Measurements from ENCODE around the gene RGS7BP.

The RGS7BP gene

DNA sequence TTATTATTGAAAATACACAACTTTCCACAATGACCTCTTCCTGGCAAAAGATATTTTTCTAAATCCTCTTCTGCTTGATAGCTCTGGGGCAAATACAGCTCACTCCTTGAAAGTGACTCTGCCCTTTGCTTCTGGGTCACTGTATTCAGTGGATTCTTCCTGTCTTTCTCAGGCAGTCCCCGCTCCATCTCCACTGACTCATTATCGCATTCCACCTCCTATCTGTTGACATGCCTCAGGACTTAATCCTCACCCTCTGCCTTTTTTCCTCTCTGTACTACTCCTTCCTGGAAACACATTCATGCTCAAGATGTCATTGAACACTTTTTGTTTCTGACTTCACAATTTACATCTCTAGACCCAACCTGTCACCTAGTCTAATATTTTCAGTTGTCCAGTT, 8.4 kb upstream of the RGS7BP start:
- no peak for DNase-seq (ENCODE audit: low read depth)
- TF ChIP-seq, protein P1, sequence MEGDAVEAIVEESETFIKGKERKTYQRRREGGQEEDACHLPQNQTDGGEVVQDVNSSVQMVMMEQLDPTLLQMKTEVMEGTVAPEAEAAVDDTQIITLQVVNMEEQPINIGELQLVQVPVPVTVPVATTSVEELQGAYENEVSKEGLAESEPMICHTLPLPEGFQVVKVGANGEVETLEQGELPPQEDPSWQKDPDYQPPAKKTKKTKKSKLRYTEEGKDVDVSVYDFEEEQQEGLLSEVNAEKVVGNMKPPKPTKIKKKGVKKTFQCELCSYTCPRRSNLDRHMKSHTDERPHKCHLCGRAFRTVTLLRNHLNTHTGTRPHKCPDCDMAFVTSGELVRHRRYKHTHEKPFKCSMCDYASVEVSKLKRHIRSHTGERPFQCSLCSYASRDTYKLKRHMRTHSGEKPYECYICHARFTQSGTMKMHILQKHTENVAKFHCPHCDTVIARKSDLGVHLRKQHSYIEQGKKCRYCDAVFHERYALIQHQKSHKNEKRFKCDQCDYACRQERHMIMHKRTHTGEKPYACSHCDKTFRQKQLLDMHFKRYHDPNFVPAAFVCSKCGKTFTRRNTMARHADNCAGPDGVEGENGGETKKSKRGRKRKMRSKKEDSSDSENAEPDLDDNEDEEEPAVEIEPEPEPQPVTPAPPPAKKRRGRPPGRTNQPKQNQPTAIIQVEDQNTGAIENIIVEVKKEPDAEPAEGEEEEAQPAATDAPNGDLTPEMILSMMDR (IDR thresholded peaks at IDR 0.05; ENCODE audit: low read depth, low read length, missing control alignments) = no peak
- no peak overlapping the region for H3K4me3 ChIP-seq (ENCODE audit: low read depth, low read length)

DNA sequence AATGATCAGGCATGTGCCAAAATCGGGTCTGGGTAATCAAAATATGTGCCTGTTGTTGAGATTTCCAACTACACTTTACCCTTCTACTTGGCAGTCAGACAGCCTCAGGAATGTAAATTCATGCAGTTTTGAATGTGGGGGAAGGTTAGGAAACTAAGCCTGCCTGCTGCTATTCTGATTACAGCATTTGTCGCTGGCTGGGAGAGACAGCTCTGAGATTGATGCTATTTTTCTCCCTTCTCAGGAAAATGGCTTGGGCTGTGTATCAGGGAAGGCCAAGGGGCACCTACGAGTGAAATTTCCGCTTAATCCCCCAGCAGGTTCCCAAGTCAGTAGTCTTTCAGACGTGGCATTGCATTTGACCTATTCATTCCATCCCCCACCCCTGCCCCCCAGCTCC, 3.6 kb upstream of the RGS7BP start:
- TF ChIP-seq, protein P1 (IDR thresholded peaks at IDR 0.05; ENCODE audit: low read depth, low read length, missing control alignments) = no peak
- no peak overlapping the region for H3K4me3 ChIP-seq (ENCODE audit: low read depth, low read length)
- DNase-seq (ENCODE audit: low read depth) = no peak

DNA sequence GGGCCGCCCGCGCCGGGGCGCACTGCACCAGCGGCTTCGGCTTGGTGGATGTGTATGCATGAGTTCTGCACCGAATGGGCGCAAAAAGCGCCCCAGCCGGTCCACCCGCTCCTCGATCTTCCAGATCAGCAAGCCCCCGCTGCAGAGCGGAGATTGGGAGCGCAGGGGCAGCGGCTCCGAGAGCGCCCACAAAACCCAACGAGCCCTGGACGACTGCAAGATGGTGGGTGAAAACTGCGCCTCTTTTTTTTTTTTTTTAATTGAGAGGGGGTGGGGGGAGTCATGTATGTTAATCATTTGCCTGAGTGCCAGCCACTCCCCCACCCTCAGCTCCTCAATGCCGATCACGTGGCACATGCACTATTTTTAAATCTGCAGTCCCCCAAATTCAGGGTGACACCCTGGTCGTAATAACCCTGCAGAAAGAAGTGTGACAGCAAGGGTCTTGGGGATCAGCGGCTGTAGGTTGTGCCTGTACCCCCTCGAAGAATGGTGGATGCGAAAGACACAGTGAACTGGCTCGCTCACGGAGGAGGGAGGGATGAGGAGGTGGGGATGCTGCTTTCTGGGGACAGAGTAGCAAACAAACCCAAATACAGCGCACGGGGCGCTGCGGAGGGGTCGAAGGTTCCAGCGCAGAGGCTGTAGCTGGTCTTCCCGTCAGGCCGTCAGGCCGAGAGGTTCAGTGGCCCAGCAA, 900 bp downstream of the RGS7BP start:
- TF ChIP-seq, protein P1 (IDR thresholded peaks at IDR 0.05; ENCODE audit: low read depth, low read length, missing control alignments) = no peak
- no peak overlapping the region for H3K4me3 ChIP-seq (ENCODE audit: low read depth, low read length)
- DNase-seq (ENCODE audit: low read depth) = no peak

DNA sequence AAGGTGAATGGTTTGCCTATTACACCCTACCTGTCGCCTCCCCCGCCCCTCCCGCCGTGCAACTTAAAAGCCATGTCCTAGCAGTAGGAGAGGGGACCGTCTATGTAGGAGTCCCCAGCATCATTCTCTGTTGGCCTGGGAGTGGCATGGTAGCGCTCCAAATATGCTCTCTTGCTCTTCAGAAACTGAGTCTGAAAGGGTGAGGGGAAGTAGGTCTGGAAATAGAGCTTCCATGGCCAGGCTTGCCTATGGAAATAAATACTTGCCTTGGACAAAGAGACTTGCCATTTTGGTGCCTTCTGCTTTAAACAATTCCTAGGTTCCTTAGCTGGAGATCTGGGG, 1.4 kb downstream of the RGS7BP start:
- H3K4me3 ChIP-seq (ENCODE audit: low read depth, low read length) = no peak overlapping the region
- no peak for DNase-seq (ENCODE audit: low read depth)
- TF ChIP-seq, protein P1 (IDR thresholded peaks at IDR 0.05; ENCODE audit: low read depth, low read length, missing control alignments) = no peak

DNA sequence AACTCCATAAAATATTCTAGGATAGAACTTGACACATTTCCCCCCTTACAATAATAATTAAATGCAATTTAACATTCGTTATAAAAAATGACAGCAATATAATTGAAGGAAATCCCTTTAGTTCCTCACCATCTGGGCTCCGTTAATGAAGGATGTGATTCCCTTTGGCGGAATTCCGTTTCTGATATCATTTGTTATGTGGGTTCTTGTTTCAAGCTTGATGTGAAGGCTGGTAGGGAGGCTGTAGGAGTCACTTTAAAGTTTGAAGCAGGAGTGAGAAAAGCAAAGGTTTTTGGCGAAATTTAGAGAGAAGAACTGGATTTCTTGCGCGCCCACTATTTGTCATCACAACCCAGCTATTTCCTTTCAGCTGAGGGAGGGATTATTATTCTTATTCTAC, 4.0 kb downstream of the RGS7BP start:
- TF ChIP-seq, protein P1 (IDR thresholded peaks at IDR 0.05; ENCODE audit: low read depth, low read length, missing control alignments) = no peak
- DNase-seq (ENCODE audit: low read depth) = no peak
- no peak overlapping the region for H3K4me3 ChIP-seq (ENCODE audit: low read depth, low read length)

DNA sequence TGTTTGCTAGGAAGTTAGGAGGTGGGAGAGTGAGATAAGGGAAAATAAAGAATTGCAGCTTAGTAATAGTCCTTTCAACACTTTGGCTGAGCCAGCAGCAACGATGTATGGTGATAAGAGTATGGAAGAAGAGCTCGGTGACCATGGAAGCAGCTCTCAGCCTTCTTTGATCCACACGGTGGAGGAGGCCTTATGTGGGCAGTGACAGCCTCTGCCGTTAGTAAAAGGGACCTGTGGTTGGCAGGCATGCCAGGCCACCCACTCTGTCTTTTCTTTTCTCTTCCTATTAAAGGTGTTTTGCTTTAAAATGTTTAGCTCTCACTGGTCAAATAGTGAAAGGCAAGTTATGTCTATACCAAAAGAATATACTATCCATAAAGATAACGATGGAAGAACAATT, 7.7 kb downstream of the RGS7BP start:
- no peak overlapping the region for H3K4me3 ChIP-seq (ENCODE audit: low read depth, low read length)
- DNase-seq (ENCODE audit: low read depth) = no peak
- TF ChIP-seq, protein P1 (IDR thresholded peaks at IDR 0.05; ENCODE audit: low read depth, low read length, missing control alignments) = no peak

DNA sequence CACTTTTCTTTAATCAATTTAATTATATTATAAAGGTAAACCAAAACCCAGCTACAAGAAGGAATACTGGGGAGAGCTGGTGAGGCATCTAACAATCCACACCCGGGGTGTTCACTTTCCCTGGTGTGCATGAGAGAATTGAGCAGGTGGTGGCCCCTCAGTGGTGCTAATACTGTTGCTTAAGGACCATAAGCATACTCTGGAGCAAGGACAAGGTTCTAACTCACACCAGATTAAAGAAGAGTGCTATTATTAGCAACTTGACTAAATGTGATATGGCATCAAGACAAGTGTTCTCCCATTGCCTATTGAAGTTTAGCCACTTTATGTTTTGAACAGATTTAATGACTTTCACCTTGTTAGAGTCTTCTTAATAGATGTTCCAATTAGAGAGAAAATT, 8.8 kb downstream of the RGS7BP start:
- DNase-seq (ENCODE audit: low read depth) = no peak
- no peak overlapping the region for H3K4me3 ChIP-seq (ENCODE audit: low read depth, low read length)
- TF ChIP-seq, protein P1 (IDR thresholded peaks at IDR 0.05; ENCODE audit: low read depth, low read length, missing control alignments) = no peak
